Prostate gland (tissue), 2 donors: ENCODE measurements around the gene TTC39B. TPM values are rescaled to one million over a fixed set of nuclear protein-coding genes. Genes with fewer than 3 reads are reported as not detected.

Experiments used
- DNase-seq: peaks from one replicate; pipeline ENCODE4 v3.0.0-alpha.2; 2019; ENCODE audit warnings: low spot score
- H3K27ac ChIP-seq, 2 donors: fragments of 200-600 bp; sonication (generic); 2 replicates each; pipeline ENCODE4 v1.5.1; 2017 to 2019
- H3K27me3 ChIP-seq: fragments of 200-600 bp; sonication (generic); replicated peaks from 2 replicates; pipeline ENCODE4 v1.5.1; 2019; ENCODE audit not compliant: insufficient read depth
- H3K36me3 ChIP-seq, 2 donors: fragments of 200-600 bp; sonication (generic); 1 replicate in 1 of 2; 2 replicates in 1 of 2; pipeline versions ENCODE4 v1.5.1 to v1.8.1; 2017 to 2019
- H3K4me1 ChIP-seq: fragments of 200-600 bp; sonication (generic); replicated peaks from 2 replicates; pipeline ENCODE4 v1.5.1; 2019
- H3K4me3 ChIP-seq, 2 donors: fragments of 200-600 bp; sonication (generic); 2 replicates each; pipeline ENCODE4 v1.5.1; 2017 to 2019
- H3K9me3 ChIP-seq: fragments of 200-600 bp; sonication (generic); 2 replicates; pipeline ENCODE4 v1.5.1; 2017
- CTCF ChIP-seq, 4 experiments: fragments of 200-600 bp in 2 of 4; fragments of 450-650 bp in 2 of 4; sonication (generic) in 2 of 4; IDR thresholded peaks; 1 replicate in 3 of 4; 2 replicates in 1 of 4; pipeline ENCODE4 v1.5.1; 2016 to 2019; ENCODE audit warnings: antibody characterized with exemption in 4 of 4, mild to moderate bottlenecking in 2 of 4, moderate library complexity in 2 of 4
- POLR2A ChIP-seq: fragments of 450-650 bp; IDR thresholded peaks from one replicate; pipeline ENCODE4 v1.6.1; 2016; ENCODE audit warnings: antibody characterized with exemption, mild to moderate bottlenecking
- POLR2AphosphoS5 ChIP-seq: sonication (generic); formaldehyde crosslinking; IDR thresholded peaks from one replicate; pipeline ENCODE4 v1.6.1; 2017; ENCODE audit warnings: antibody characterized with exemption
- WGBS: methylation state at CpG from one replicate; pipeline ENCODE4 v1.1.5; 2018; 5-methylcytosine and 5-hydroxymethylcytosine counted together
- intact Hi-C: fragments of 100-400 bp; cut with DNase I; formaldehyde crosslinking; loops from one replicate; pipeline ENCODE4 v1.14.2; 2022
- total RNA-seq, 2 donors: library from RNA; depleted of rRNA; stranded (reverse); fragments of >200 nt; gene quantifications; one replicate each; pipeline ENCODE4 v1.1.0, GENCODE V29; 2016

The TTC39B gene
- total RNA-seq, 2 donors from 2014 or later = 4.2 to 4.3 TPM

- Histone ChIP-seq H3K27me3 (no peaks in the 10 kb centered on the region), H3K4me3 (no peak overlapping the region), H3K27ac (no peak overlapping the region), H3K9me3 (no peaks in the 10 kb centered on the region), H3K4me1 (no peaks in the 10 kb centered on the region), H3K36me3 (peaks cover 0 to 4% of the 10 kb centered on the region in 2 donors)
- no peak for DNase-seq
- intact Hi-C loops = no loop called here
- 93% methylated on average over 1 of the region's 1 CpG for WGBS
- TF ChIP-seq CTCF (IDR thresholded peaks at IDR 0.05) (no peak), POLR2AphosphoS5 (no peak), POLR2A (no peak)
Measured at GRCh38 chr9:15187589-15187988, 119.4 kb downstream of the TTC39B start.

GRCh38 chr9:15182730-15183129 is 124.3 kb downstream of the TTC39B start:
- WGBS = 77% methylated on average over 3 of the region's 3 CpGs
- intact Hi-C loops = no loop called here
- no peak for DNase-seq
- H3K9me3 ChIP-seq = no peaks in the 10 kb centered on the region
- no peak overlapping the region for H3K27ac ChIP-seq
- H3K4me1 ChIP-seq = no peaks in the 10 kb centered on the region
- H3K4me3 ChIP-seq = no peak overlapping the region
- no peaks in the 10 kb centered on the region for H3K36me3 ChIP-seq
- H3K27me3 ChIP-seq = no peaks in the 10 kb centered on the region
- no peak for TF ChIP-seq POLR2A
- TF ChIP-seq CTCF (IDR thresholded peaks at IDR 0.05) = no peak
- no peak for TF ChIP-seq POLR2AphosphoS5

- Histone ChIP-seq H3K4me3 (no peak overlapping the region), H3K9me3 (no peaks in the 10 kb centered on the region), H3K27ac (no peak overlapping the region), H3K27me3 (no peaks in the 10 kb centered on the region), H3K4me1 (no peaks in the 10 kb centered on the region), H3K36me3 (no peaks in the 10 kb centered on the region)
- intact Hi-C loops = no loop called here
- no peak for TF ChIP-seq CTCF (IDR thresholded peaks at IDR 0.05)
- TF ChIP-seq POLR2AphosphoS5 = no peak
- TF ChIP-seq POLR2A = no peak
- 49% methylated on average over 2 of the region's 2 CpGs for WGBS
- no peak for DNase-seq
Measured at GRCh38 chr9:15182101-15182551, 124.9 kb downstream of the TTC39B start.

- TF ChIP-seq POLR2A = no peak
- TF ChIP-seq CTCF (IDR thresholded peaks at IDR 0.05) = no peak
- TF ChIP-seq POLR2AphosphoS5 = no peak
- 96% methylated on average over 1 of the region's 1 CpG for WGBS
Measured at GRCh38 chr9:15180124-15180523, 126.9 kb downstream of the TTC39B start.

GRCh38 chr9:15178631-15179030 is 128.4 kb downstream of the TTC39B start:
- Histone ChIP-seq H3K36me3 (no peaks in the 10 kb centered on the region), H3K4me1 (no peaks in the 10 kb centered on the region), H3K4me3 (no peak overlapping the region), H3K27ac (no peak overlapping the region), H3K27me3 (no peaks in the 10 kb centered on the region), H3K9me3 (no peaks in the 10 kb centered on the region)
- 89% methylated on average over 3 of the region's 3 CpGs for WGBS
- no peak for DNase-seq
- intact Hi-C loops = no loop called here
- no peak for TF ChIP-seq CTCF (IDR thresholded peaks at IDR 0.05)
- TF ChIP-seq POLR2A = no peak
- TF ChIP-seq POLR2AphosphoS5 = no peak

More at GRCh38 chr9:15180124-15180523, 126.9 kb downstream of the TTC39B start:
- Histone ChIP-seq H3K9me3 (no peaks in the 10 kb centered on the region), H3K4me3 (no peak overlapping the region), H3K27me3 (no peaks in the 10 kb centered on the region), H3K4me1 (no peaks in the 10 kb centered on the region), H3K27ac (no peak overlapping the region), H3K36me3 (no peaks in the 10 kb centered on the region)
- intact Hi-C loops = no loop called here
- no peak for DNase-seq
